ENCODE data around the gene RBM47. TPM values are rescaled to one million over a fixed set of nuclear protein-coding genes. Genes with fewer than 3 reads are reported as not detected.

RBM47 gene
- total and polyA plus RNA-seq, 10 of the 15 experiments (the other 5 are each of a cell fraction or from before 2014, with no cell fraction given) = 7.9 to 45.0 (median 28.7) TPM

- no peak for ATAC-seq
- in situ Hi-C loops (cut with MboI) = no loop called here
- Histone ChIP-seq H3K27me3 (replicated peaks in 1 of 2; ENCODE audit: control insufficient read depth in 2 of 2, insufficient read depth in 2 of 2, low read length in 1 of 2) (no peaks in the 10 kb centered on the region), H3K9ac (ENCODE audit: control insufficient read depth, insufficient read depth, low read length) (no peak overlapping the region), H3K36me3 (ENCODE audit: control insufficient read depth in 2 of 2, insufficient read depth in 2 of 2, low read length in 1 of 2) (peaks cover 5 to 13% of the 10 kb centered on the region in 2 experiments), H2AFZ (ENCODE audit: control insufficient read depth, low read depth, low read length) (no peak overlapping the region), H3K27ac (ENCODE audit: control insufficient read depth, insufficient read depth) (no peak overlapping the region), H4K20me1 (ENCODE audit: control insufficient read depth, insufficient read depth) (no peaks in the 10 kb centered on the region), H3K4me2 (ENCODE audit: control insufficient read depth, insufficient read depth) (no peak overlapping the region), H3K79me2 (ENCODE audit: control insufficient read depth, insufficient read depth, low read length) (peaks cover 55% of the 10 kb centered on the region), H3K9me3 (replicated peaks; ENCODE audit: control insufficient read depth, insufficient read depth, low read length) (peaks cover 2% of the 10 kb centered on the region; the same call in 1 of the 3 replicates), H3K4me3 (no peak overlapping the region), H3K4me1 (ENCODE audit: control insufficient read depth, insufficient read depth, low read length) (0 out of 2 replicates have a peak, but pooled peaks cover 7% of the 10 kb centered on the region)
- TF ChIP-seq ATF7 (IDR thresholded peaks at IDR 0.05; ENCODE audit: low read depth) = no peak
- FAIRE-seq = no peak
- no TSS peak for BruUV-seq (replicated peaks)
- intact Hi-C loops (cut with micrococcal nuclease; ENCODE audit: unreplicated experiment) = no loop called here
- ChIA-PET CTCF (interaction anchor here (0.6 to 1.0 kb wide), 2 partner anchors 119 to 436 kb away, joined by 3 read pairs; no protein-coding TSS in a partner anchor), RAD21 (ENCODE audit: unreplicated experiment) (interaction anchor here (0.7 kb wide), 1 partner anchor 75 kb away, joined by 3 read pairs; no protein-coding TSS in a partner anchor), POLR2A (no interaction called here), SMC1A (ENCODE audit: uncharacterized antibody, unreplicated experiment) (interaction anchor here (1.3 kb wide), 1 partner anchor 119 kb away, joined by 4 read pairs; no protein-coding TSS in a partner anchor)
- no peak for DNase-seq (ENCODE audit: low read depth, low spot score)
- WGBS (ENCODE audit: insufficient coverage, insufficient replicate concordance, low lambda C conversion rate, missing lambda C conversion rate) = 50% methylated on average over 2 of the region's 2 CpGs
Measured at GRCh38 chr4:40599431-40599830, 30.2 kb downstream of the RBM47 start.

GRCh38 chr4:40596522-40596921 is 33.1 kb downstream of the RBM47 start:
- CTCF ChIA-PET = interaction anchor here (0.9 kb wide), 1 partner anchor 15 kb away, joined by 3 read pairs; no protein-coding TSS in a partner anchor
- peaks cover 8 to 25% of the 10 kb centered on the region in 2 experiments for H3K36me3 ChIP-seq (ENCODE audit: control insufficient read depth in 2 of 2, insufficient read depth in 2 of 2, low read length in 1 of 2)
- peaks cover 37% of the 10 kb centered on the region for H3K79me2 ChIP-seq (ENCODE audit: control insufficient read depth, insufficient read depth, low read length)
- no peak overlapping the region for H3K4me2 ChIP-seq (ENCODE audit: control insufficient read depth, insufficient read depth)
- in situ Hi-C loops (cut with MboI) (no loop called here), intact Hi-C loops (cut with micrococcal nuclease; ENCODE audit: unreplicated experiment) (no loop called here)
- no peak overlapping the region for H3K4me3 ChIP-seq
- ATAC-seq (no peak), FAIRE-seq (no peak), DNase-seq (ENCODE audit: low read depth, low spot score) (no peak)
- no peak overlapping the region for H3K27ac ChIP-seq (ENCODE audit: control insufficient read depth, insufficient read depth)
- SMC1A ChIA-PET (ENCODE audit: uncharacterized antibody, unreplicated experiment) = interaction anchor here (0.8 to 0.9 kb wide), 2 partner anchors 33 to 122 kb away, joined by 3 read pairs; no protein-coding TSS in a partner anchor
- POLR2A ChIA-PET = no interaction called here
- no peaks in the 10 kb centered on the region for H4K20me1 ChIP-seq (ENCODE audit: control insufficient read depth, insufficient read depth)
- no peaks in the 10 kb centered on the region for H3K27me3 ChIP-seq (replicated peaks in 1 of 2; ENCODE audit: control insufficient read depth in 2 of 2, insufficient read depth in 2 of 2, low read length in 1 of 2)
- peaks cover 2% of the 10 kb centered on the region; the same call in 1 of the 3 replicates for H3K9me3 ChIP-seq (replicated peaks; ENCODE audit: control insufficient read depth, insufficient read depth, low read length)
- RAD21 ChIA-PET (ENCODE audit: unreplicated experiment) = no interaction called here
- no peak overlapping the region for H2AFZ ChIP-seq (ENCODE audit: control insufficient read depth, low read depth, low read length)
- BruUV-seq (replicated peaks) = no TSS peak
- H3K4me1 ChIP-seq (ENCODE audit: control insufficient read depth, insufficient read depth, low read length) = no peaks in the 10 kb centered on the region; the same call in 1 of the 2 replicates
- 67% methylated on average over 4 of the region's 4 CpGs for WGBS (ENCODE audit: insufficient coverage, insufficient replicate concordance, low lambda C conversion rate, missing lambda C conversion rate)
- no peak overlapping the region for H3K9ac ChIP-seq (ENCODE audit: control insufficient read depth, insufficient read depth, low read length)
- TF ChIP-seq NR2C1 (IDR thresholded peaks at IDR 0.05) (no peak), IKZF2 (IDR thresholded peaks at IDR 0.05) (no peak), REST (IDR thresholded peaks at IDR 0.05; ENCODE audit: low read depth, low read length) (no peak), PAX5 (IDR thresholded peaks at IDR 0.05; ENCODE audit: borderline replicate concordance, low read depth, low read length) (no peak), ZNF24 (IDR thresholded peaks at IDR 0.05) (no peak), MAX (IDR thresholded peaks at IDR 0.05; ENCODE audit: low read depth, low read length) (no peak), BHLHE40 (IDR thresholded peaks at IDR 0.05; ENCODE audit: borderline replicate concordance in 1 of 2, low read depth in 2 of 2, low read length in 1 of 2) (no peak), E2F8 (IDR thresholded peaks at IDR 0.05; ENCODE audit: low read depth, partially characterized antibody) (no peak)

Data from GM12878 (cell line).